Measurements from ENCODE around the gene PCDHGA8. TPM values are rescaled to one million over a fixed set of nuclear protein-coding genes. Genes with fewer than 3 reads are reported as not detected.

The PCDHGA8 gene
- total RNA-seq, 1 experiment from 2014 or later: not detected

DNA sequence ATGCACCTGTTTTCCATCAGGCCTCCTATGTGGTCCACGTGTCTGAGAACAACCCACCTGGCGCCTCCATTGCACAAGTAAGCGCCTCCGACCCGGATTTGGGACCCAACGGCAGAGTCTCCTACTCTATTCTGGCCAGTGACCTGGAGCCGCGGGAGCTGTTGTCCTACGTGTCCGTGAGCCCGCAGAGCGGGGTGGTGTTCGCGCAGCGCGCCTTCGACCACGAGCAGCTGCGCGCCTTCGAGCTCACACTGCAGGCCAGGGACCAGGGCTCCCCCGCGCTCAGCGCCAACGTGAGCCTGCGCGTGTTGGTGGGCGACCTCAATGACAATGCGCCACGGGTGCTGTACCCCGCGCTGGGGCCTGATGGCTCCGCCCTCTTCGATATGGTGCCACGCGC, 40.8 kb upstream of the PCDHGA8 start:
- H3K36me3 ChIP-seq (ENCODE audit: control insufficient read depth in 1 of 2, insufficient read depth in 2 of 2, low read length in 2 of 2): no peaks in the 10 kb centered on the region
- ChIA-PET POLR2A (no interaction called here), RAD21 (ENCODE audit: low non-redundant PET in 1 of 2, low total read pairs in 2 of 2, uncharacterized antibody in 2 of 2, unreplicated experiment in 2 of 2) (no interaction called here), CTCF (no interaction called here)
- no peak overlapping the region for H3K9ac ChIP-seq (ENCODE audit: low read length)
- H3K79me2 ChIP-seq (ENCODE audit: insufficient read depth, low read length): no peaks in the 10 kb centered on the region
- intact Hi-C loops (cut with micrococcal nuclease): no loop called here
- no peak overlapping the region for H3K4me3 ChIP-seq (replicated peaks in 1 of 2; ENCODE audit: low read depth in 1 of 2, low read length in 2 of 2)
- TF ChIP-seq SP1 (IDR thresholded peaks at IDR 0.05; ENCODE audit: low read depth): no peak
- TF ChIP-seq SIN3A (IDR thresholded peaks at IDR 0.05; ENCODE audit: low read depth): no peak
- no peak for TF ChIP-seq CBX3 (IDR thresholded peaks at IDR 0.05; ENCODE audit: low read depth)
- no peak for TF ChIP-seq RAD21 (IDR thresholded peaks at IDR 0.05; ENCODE audit: low read depth)
- TF ChIP-seq, protein P1, sequence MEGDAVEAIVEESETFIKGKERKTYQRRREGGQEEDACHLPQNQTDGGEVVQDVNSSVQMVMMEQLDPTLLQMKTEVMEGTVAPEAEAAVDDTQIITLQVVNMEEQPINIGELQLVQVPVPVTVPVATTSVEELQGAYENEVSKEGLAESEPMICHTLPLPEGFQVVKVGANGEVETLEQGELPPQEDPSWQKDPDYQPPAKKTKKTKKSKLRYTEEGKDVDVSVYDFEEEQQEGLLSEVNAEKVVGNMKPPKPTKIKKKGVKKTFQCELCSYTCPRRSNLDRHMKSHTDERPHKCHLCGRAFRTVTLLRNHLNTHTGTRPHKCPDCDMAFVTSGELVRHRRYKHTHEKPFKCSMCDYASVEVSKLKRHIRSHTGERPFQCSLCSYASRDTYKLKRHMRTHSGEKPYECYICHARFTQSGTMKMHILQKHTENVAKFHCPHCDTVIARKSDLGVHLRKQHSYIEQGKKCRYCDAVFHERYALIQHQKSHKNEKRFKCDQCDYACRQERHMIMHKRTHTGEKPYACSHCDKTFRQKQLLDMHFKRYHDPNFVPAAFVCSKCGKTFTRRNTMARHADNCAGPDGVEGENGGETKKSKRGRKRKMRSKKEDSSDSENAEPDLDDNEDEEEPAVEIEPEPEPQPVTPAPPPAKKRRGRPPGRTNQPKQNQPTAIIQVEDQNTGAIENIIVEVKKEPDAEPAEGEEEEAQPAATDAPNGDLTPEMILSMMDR (IDR thresholded peaks at IDR 0.05 in 2 of 3, conservative IDR thresholded peaks at IDR 0.05 in 1 of 3; ENCODE audit: borderline replicate concordance in 1 of 3, insufficient read depth in 1 of 3, low read depth in 2 of 3, low read length in 2 of 3): no peak
- TF ChIP-seq SRF (IDR thresholded peaks at IDR 0.05; ENCODE audit: low read depth): no peak
- TF ChIP-seq JUND (IDR thresholded peaks at IDR 0.05): no peak
- no peak for TF ChIP-seq POLR2A (IDR thresholded peaks at IDR 0.05; ENCODE audit: borderline replicate concordance, extremely low read depth, insufficient read depth, insufficient read length)
- TF ChIP-seq, protein P2, sequence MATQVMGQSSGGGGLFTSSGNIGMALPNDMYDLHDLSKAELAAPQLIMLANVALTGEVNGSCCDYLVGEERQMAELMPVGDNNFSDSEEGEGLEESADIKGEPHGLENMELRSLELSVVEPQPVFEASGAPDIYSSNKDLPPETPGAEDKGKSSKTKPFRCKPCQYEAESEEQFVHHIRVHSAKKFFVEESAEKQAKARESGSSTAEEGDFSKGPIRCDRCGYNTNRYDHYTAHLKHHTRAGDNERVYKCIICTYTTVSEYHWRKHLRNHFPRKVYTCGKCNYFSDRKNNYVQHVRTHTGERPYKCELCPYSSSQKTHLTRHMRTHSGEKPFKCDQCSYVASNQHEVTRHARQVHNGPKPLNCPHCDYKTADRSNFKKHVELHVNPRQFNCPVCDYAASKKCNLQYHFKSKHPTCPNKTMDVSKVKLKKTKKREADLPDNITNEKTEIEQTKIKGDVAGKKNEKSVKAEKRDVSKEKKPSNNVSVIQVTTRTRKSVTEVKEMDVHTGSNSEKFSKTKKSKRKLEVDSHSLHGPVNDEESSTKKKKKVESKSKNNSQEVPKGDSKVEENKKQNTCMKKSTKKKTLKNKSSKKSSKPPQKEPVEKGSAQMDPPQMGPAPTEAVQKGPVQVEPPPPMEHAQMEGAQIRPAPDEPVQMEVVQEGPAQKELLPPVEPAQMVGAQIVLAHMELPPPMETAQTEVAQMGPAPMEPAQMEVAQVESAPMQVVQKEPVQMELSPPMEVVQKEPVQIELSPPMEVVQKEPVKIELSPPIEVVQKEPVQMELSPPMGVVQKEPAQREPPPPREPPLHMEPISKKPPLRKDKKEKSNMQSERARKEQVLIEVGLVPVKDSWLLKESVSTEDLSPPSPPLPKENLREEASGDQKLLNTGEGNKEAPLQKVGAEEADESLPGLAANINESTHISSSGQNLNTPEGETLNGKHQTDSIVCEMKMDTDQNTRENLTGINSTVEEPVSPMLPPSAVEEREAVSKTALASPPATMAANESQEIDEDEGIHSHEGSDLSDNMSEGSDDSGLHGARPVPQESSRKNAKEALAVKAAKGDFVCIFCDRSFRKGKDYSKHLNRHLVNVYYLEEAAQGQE (IDR thresholded peaks at IDR 0.05; ENCODE audit: low read depth): no peak
- no peak for TF ChIP-seq TCF7L2 (IDR thresholded peaks at IDR 0.05; ENCODE audit: borderline replicate concordance, extremely low read depth, insufficient read depth, insufficient read length)
- TF ChIP-seq, protein P3, sequence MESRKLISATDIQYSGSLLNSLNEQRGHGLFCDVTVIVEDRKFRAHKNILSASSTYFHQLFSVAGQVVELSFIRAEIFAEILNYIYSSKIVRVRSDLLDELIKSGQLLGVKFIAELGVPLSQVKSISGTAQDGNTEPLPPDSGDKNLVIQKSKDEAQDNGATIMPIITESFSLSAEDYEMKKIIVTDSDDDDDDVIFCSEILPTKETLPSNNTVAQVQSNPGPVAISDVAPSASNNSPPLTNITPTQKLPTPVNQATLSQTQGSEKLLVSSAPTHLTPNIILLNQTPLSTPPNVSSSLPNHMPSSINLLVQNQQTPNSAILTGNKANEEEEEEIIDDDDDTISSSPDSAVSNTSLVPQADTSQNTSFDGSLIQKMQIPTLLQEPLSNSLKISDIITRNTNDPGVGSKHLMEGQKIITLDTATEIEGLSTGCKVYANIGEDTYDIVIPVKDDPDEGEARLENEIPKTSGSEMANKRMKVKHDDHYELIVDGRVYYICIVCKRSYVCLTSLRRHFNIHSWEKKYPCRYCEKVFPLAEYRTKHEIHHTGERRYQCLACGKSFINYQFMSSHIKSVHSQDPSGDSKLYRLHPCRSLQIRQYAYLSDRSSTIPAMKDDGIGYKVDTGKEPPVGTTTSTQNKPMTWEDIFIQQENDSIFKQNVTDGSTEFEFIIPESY (IDR thresholded peaks at IDR 0.05; ENCODE audit: extremely low read depth, insufficient replicate concordance, low read length): no peak
- no peak for TF ChIP-seq POLR2AphosphoS5 (IDR thresholded peaks at IDR 0.05; ENCODE audit: low read depth, low read length)
- TF ChIP-seq, protein P4, sequence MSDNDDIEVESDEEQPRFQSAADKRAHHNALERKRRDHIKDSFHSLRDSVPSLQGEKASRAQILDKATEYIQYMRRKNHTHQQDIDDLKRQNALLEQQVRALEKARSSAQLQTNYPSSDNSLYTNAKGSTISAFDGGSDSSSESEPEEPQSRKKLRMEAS (IDR thresholded peaks at IDR 0.05): no peak
- no peak for DNase-seq (ENCODE audit: low read depth, low spot score)
- ATAC-seq: no peak
- no TSS peak for BruUV-seq (replicated peaks)
- H3K4me1 ChIP-seq (ENCODE audit: control insufficient read depth in 1 of 2, insufficient read depth in 2 of 2, low read length in 2 of 2): no peaks in the 10 kb centered on the region
- H2AFZ ChIP-seq (ENCODE audit: low read depth, low read length, poor library complexity, severe bottlenecking): no peak overlapping the region
- H3K9me2 ChIP-seq (ENCODE audit: insufficient read depth): no peaks in the 10 kb centered on the region
- no peaks in the 10 kb centered on the region; a peak in 1 of 4 replicates for H3K9me3 ChIP-seq (ENCODE audit: control insufficient read depth in 1 of 2, insufficient read depth in 1 of 2, low read depth in 1 of 2, low read length in 2 of 2)
- no peak overlapping the region for H3K4me2 ChIP-seq (ENCODE audit: low read length)
- H3K27ac ChIP-seq (ENCODE audit: low read depth, low read length): no peak overlapping the region
- no peaks in the 10 kb centered on the region for H4K20me1 ChIP-seq (ENCODE audit: insufficient read depth)
- H3K27me3 ChIP-seq (ENCODE audit: insufficient read depth, low read length): no peaks in the 10 kb centered on the region

Data from HCT116 (cell line).